ENCODE measurements around the gene INSM1.

- TF ChIP-seq TAF1 (IDR thresholded peaks at IDR 0.05; ENCODE audit: low read depth, low read length) (no peak), POLR2A (IDR thresholded peaks at IDR 0.05; ENCODE audit: low read depth, low read length) (no peak), POLR2AphosphoS5 (IDR thresholded peaks at IDR 0.05; ENCODE audit: low read depth, low read length) (no peak), POU2F2 (IDR thresholded peaks at IDR 0.05; ENCODE audit: low read depth, low read length) (no peak), PAX5 (IDR thresholded peaks at IDR 0.05; ENCODE audit: insufficient read depth, low read length, severe bottlenecking) (no peak)
Observed at GRCh38 chr20:20412750-20413149, 44.8 kb downstream of the INSM1 start.

All from GM12891 (cell line).